DMS53 (cell line): ENCODE data around the gene SEMA3E.
"Not testable (repeated sequence)": the region's sequence is repeated elsewhere in the genome, so short reads cannot be mapped to it uniquely, and the experiment has no call there.

Experiments
- DNase-seq: peaks from one replicate; lab custom pipeline; 2025; lab: John Stamatoyannopoulos, UW

SEMA3E gene

DNA sequence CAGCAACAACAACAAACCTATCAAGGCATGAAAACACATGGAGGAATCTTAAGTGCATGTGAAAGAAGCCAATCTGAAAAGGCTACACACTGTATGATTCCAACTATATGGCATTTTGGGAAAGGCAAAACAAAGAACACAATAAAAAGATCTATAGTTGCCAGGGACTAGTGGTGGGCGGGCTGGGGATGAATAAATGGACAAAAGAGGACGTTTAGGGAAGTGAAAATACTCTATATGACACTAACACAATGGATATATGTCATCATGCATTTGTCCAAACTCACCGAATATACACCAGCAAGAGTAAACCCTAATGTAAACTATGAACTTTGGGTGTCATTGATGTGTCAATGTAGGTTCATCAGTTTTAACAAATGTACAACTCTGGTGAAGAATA, 89.1 kb downstream of the SEMA3E start:
- no peak for DNase-seq

DNA sequence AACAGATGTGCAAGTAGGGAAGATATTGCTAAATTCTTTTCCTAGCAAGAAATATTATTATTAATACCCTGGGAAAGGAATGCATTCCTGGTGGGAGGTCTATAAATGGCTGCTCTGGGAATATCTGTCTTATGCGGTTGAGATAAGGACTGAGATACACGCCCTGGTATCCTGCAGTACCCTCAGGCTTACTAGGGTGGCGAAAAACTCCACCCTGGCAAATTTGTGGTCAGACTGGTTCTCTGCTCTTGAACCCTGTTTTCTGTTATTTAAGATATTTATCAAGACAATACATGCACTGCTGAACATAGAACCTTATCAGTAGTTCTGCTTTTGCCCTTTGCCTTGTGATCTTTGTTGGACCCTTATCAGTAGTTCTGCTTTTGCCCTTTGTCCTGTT, 96.4 kb downstream of the SEMA3E start:
- not testable (repeated sequence) for DNase-seq

DNA sequence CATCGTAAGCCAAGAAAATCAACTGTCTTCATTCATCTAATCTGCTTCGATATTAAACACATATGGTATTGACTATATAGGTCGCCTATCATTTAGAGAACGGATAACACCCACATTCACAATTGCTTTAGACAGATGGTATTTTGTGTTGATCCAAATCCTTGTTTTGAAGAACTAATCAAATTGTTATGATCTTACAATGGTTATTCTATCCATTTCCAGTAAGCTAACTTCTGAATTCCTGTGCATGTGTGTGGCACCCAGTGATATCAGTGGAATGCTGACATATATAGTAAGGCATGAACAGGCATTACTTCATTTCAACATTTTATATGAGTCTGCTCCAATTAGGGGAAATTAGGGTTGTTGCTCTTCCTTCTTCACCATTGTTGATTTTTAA, 98.8 kb downstream of the SEMA3E start:
- DNase-seq: no peak

- no peak for DNase-seq
Measured at GRCh38 chr7:83548250-83548649, 100.7 kb downstream of the SEMA3E start.

- peak; percentile 96 for DNase-seq
Measured at GRCh38 chr7:83547526-83547925, 101.4 kb downstream of the SEMA3E start.

GRCh38 chr7:83546586-83546985, 102.4 kb downstream of the SEMA3E start:
- DNase-seq: no peak

GRCh38 chr7:83541187-83541960, 107.6 kb downstream of the SEMA3E start:
- peak; percentile 87 for DNase-seq

DNA sequence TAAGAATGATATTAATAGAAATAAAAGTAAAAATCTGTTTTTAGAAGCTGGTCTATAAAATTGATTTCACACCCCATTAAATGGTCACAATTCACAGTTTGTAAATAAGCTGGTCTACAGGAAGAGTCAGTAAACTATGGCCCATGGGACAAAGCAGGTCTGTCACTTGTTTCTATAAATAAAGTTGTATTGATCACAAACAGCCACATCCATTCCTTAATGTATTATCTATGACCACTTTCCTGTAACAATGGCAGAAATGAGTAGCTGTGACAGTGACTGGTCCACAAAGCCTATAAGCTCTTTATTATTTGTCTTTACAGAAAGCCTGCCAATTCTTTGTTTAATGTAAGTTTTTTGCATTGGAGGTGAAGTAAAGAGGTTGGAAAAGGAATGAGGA, 114.5 kb downstream of the SEMA3E start:
- DNase-seq: no peak

- peak; percentile 53 for DNase-seq
Measured at GRCh38 chr7:83532219-83532618, 116.7 kb downstream of the SEMA3E start.

DNA sequence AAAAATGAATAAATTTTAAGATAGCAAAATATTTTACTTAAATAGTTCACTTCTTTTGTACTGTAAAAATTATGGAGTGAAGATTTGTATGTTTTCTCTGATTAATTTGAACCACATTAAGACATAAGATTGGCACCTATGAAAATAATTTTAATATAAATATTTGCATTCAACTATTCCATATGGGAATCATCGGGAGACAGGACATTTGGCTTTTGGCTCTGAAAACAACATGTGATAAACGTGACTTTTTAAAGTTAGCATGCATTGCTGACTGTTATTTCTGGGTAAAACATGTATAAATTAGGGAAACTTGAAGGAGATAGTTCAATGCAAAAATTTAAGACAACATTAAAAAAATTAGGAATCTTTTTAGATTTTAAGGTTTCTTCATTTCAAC, 117.2 kb downstream of the SEMA3E start:
- DNase-seq: no peak

- DNase-seq: no peak
Measured at GRCh38 chr7:83528925-83529423, 120.0 kb downstream of the SEMA3E start.

- no peak for DNase-seq
Measured at GRCh38 chr7:83524277-83525075, 124.5 kb downstream of the SEMA3E start.

GRCh38 chr7:83520726-83521125, 128.2 kb downstream of the SEMA3E start:
- DNase-seq: peak; percentile 18

- DNase-seq: no peak
Measured at GRCh38 chr7:83519240-83519639, 129.7 kb downstream of the SEMA3E start.

DNA sequence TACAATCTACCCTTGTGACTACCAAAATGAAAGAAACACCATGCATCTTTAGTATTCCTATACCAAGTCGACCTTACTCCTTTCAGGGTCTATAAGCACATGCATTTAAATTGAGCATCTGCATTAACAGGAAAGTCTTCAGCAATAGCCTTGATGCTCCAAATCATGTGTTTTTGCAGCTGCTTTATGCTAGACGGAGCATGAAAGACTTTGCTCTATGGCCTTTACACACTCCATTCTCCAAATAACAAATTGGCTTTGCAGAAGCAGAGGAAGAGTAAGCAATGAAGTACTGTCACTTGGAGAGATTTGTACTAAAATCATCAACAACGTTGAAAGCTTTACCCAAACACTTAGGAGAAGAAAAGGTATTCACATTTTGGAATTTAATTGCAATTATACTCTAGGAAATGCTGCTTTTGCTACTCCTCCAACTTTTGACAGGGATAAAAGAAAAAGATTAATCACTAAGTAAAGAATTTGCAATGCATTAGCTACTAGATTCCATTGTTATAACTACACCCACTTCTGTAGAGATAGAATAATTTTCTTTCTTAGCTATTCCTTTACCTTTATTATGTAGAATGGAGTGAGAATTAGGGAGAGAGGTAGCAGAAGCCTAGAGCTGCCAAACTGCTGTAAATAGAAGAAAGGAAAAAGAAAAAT, 131.8 kb downstream of the SEMA3E start:
- DNase-seq: peak; percentile 93

DNA sequence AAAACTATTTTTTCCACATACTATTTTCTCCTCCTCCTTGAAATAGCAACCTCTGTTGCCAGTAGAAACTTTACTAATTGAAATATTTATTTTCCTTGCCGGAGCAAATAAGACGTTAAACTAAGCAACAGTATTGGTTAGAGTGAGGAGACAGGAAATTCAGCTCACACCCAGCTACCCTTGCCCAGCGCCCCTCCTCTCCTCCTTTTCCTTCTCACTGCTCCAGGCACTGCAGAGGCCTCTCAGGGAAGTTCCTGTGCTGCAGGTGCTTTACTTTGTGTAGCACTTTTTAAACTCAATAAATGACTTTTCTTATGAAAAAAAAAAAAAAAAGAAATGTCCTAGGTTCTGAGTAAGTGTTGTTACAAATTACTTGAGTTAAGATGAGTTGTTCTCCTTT, 134.0 kb downstream of the SEMA3E start:
- peak; percentile 53 for DNase-seq

GRCh38 chr7:83509255-83510021, 139.5 kb downstream of the SEMA3E start:
- no peak for DNase-seq

- no peak for DNase-seq
Measured at GRCh38 chr7:83504330-83504729, 144.6 kb downstream of the SEMA3E start.

DNA sequence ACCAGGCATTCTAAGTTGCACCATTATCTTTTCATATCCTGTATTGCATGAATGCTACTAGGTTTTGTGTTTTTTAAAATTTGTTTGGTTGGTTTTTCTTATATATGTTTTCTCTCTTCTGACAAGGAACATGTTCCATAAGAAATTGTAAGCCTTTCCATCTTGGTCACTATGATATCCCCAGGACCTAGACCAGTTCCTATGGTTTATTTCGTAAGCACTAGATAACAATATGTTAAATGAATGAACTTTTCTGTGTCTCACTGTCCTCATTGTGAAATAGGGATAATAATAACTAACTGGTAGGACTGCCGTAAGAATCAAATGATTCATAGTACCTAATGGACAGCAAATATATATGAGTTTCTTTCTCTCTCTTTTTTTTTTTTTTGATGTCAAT, 146.3 kb downstream of the SEMA3E start:
- DNase-seq: no peak

DNA sequence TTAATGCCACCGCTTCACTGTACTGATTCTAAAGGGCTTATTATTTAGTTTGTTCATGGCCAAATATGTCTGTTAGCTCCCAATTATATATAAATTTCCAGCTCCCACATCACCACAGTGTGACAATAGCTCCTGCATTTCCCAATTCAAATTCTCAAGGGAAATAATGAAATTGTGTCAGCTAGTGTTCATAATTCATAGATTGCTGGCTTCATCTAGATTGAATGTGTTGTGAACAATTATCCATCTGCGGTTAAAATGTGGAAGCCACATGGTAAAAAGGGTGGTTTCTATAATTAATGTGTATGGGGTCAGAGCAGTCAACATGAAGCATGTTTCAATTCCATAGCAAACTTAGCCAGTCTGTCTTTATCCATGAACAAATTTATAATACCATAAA, 154.3 kb downstream of the SEMA3E start:
- DNase-seq: no peak

- DNase-seq: no peak
Measured at GRCh38 chr7:83492802-83493201, 156.1 kb downstream of the SEMA3E start.

- no peak for DNase-seq
Measured at GRCh38 chr7:83487801-83488200, 161.1 kb downstream of the SEMA3E start.
